Stimulated activated CD8-positive, alpha-beta memory T cell treated with anti-CD3 and anti-CD28 coated beads, Interleukin-4, amount 100 ng/mL, for 1 hour (primary cell): ENCODE measurements around the gene NR2F1-AS1.

ENCODE experiments used
- DNase-seq, 2 donors: peaks; one replicate each; pipeline ENCODE4 v3.0.0-alpha.2; 2020; ENCODE audit warnings: low read depth in 2 of 2, low spot score in 1 of 2

NR2F1-AS1 gene

DNA sequence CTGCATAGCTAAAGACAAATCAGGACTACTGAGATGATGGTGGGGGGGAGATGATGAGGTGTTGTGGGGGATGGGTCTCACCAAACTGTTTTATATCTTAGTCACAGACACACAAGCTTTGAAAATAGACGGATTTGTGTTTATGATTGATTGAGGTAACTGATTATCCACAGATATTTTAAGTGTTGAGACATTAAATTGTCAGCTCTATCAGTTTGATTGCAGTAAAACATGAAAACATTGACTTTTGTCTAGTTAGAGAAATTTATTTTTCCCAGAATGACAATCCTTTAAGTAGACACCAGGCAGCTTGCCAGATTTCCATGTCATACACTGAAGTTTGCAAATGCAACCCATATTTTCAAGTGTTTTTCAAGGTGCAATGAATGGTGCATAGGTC is 149.8 kb downstream of the NR2F1-AS1 start:
- no peak for DNase-seq

DNA sequence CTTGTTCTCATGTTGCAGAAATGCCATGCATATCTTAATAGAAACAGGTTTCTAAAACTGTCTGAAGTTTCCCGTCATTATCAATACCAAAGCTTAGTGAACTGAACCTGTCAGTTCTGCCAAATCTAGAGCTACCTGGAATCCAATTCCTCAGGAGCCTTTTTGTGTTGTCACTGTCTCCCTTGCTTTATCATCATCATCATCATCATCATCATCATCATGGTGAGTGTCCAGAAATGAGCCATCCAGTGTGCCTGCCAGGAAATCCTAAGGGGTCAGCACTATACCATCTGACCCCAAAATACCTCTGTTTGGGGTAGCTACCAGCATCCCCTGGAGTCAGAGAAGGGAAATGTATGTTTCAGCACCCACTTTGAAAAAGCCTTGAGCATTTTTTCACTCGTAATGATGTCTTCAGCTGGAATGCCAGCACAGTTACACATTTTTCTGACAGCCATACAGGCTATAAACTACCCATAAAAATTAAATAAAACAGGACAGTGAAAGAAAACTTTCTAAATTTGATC is 150.3 kb downstream of the NR2F1-AS1 start:
- DNase-seq, result no peak

DNA sequence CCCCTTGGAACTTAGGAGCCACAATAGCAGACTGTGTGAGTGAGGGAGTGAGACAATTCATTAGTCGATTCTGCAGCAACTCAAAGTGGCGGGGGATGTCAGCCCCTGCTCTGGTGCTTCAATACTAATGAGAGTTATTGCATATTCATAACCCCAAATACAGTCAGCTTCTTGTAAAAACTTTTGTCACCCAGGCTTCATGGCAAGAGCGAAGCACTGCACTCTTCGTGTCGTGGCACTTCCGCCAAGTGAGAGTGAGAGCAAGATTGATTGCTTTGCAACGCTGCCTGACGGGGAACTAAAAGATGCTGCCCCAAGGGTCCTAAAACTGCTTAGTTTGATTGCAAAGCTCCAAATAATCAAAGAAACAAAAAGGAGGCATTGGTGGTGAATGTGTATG is 150.9 kb downstream of the NR2F1-AS1 start:
- no peak for DNase-seq

DNA sequence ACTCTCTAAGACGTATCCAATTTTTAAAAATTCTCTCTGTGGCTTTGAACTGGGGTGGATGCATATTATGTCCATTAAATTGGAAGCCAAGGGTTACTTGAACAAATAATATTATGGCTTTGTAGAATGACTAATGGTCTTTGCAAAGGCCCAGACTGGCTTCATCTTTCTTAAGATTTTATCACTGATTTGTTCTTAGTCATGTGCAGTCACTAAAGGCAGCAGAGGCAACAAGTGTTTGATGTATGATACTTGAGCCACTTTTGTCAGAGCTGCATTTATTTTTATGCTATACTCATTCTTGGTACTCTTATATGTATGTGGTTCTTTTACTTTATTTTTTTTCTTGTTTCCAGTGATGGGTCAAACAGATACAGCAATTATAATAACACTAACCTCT is 152.2 kb downstream of the NR2F1-AS1 start:
- no peak for DNase-seq

DNA sequence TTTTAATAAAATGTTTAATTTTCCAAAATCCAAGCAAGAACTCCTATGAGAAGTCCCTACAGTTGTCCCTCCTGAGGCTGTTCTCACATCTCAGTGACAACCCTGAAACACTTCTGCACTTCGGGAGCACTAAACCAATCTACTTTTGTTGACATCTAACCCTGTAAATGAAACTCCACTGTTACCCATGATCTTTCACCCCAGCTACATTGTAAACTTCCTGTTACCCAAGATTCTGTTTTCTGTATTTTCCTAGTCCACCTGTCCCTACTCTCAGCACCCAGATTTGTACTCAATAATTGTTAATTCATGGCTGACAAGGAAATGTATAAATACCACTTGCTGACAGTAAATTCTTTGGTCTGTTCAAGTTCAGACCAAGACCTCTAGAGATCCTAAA is 153.7 kb downstream of the NR2F1-AS1 start:
- DNase-seq, result no peak

DNA sequence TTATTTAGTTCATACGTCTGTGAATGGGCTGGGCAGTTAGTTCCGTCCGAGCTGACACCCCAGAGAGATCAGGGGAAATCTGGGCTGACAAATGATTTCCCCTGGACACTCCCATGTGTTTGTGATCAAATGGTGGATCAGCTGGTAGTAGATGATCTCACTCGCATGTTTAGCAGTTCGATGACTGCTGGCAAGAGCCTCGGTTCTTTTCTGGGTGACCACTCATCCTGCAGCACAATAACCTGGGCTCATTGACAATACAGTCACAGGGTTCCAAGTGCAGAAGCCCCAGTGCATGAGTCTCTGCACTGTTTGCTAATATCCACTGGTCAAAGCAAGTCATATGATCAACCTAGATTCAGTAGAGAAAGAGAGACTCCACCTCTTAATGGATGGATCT is 155.9 kb downstream of the NR2F1-AS1 start:
- no peak for DNase-seq

DNA sequence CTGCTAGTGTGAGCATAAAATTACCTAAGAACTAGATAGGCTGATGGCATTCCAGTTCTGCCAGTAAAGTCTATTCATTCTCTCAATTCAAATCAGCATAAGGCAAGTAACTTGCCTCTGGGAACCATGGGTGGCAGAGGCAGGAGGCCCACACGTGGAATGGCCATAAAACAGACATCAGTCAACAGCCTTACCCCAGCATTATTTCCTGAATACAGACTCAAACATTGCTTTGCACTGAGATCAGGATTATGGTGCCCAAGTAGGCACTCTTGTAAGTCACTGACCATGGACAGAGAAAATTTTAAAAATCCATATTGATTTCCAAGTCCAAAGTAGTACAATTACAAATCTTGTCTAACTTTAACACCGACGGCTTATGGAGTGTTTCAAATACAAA is 157.7 kb downstream of the NR2F1-AS1 start:
- no peak for DNase-seq

DNA sequence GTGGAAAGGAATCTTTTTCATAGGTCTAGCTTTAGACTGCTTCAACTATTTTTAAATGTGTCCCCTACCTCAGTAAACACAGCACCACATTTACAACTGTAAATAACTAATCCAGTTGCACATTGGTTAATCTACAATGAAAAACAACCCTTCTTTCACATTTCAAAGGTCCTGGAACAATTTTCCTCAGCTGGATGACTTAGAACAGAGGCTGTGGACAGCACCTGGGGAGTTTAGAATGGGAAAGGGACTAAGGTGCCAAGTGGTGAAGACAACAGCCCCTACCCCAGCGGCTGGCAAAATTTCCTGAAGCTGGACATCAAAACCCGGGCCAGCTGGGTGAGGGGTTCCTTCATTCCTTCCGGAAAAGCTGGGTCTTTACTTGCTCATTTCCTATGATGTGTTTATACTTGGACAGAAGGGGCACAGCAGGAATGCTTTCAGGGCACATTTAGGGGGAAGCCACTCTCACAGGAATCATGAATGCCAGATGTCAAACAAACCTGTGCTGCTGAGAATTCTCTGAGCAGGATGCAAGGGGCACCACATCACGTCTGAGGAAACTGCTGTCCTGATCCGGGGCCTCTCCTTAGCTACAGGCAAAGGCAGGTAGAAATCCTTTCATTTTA is 158.3 kb downstream of the NR2F1-AS1 start:
- DNase-seq, result no peak

DNA sequence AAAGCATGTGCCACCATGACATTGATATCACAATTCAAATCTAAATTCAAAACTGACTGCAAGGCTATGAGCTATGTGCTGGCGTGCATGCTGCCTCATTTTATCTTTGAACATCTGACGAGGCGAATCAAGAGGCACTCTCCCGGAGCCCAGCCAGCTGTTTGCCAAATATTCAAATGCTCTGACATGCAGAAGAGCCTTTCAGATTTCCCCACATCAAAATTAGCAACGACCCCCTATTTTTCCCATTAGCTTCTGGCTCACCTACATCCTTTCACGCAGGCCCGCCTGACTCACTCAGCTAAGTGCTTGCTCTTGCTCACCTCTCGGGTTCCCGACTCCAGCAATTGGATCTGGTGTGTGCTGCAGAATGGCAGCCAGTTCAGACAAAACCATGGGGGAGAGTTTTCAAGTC is 159.0 kb downstream of the NR2F1-AS1 start:
- DNase-seq, result no peak

DNA sequence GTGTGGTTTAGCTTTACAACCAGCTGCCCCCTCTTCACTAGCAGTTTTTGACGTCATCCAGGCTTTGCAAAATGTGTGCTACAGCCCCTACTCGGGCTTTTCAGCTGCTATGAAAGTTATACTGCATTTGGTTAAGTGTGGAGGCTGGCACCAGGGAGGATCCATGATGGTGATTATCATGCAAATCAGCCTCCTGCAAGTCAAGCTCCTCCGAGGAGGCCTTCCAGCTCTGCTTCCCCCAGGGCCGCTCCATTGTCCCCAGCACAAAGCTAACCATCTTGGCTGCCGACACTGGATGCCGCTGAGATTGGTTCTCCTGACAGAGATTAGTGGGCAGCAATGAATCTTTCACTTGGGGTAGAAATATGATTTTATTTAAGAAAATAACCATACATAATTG is 159.6 kb downstream of the NR2F1-AS1 start:
- DNase-seq, result no peak

DNA sequence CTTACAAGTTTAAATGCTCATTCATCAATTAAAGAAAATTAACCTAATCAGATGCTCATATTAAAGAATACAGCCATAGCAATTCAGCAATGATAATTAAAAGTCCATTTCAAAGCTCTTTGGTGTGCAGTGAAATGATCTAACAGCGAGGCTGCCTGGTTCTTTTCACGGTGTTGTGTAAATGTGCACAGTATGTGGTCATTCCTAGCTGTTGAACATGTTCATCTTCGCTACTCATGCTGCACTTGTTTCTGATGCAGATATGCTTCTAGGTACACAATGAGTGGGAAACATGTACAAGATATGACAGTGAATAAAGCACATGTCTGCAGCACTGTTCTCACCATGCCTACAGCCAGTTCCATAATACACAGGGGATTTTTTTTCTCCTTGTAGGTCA is 163.5 kb downstream of the NR2F1-AS1 start:
- DNase-seq, result no peak

DNA sequence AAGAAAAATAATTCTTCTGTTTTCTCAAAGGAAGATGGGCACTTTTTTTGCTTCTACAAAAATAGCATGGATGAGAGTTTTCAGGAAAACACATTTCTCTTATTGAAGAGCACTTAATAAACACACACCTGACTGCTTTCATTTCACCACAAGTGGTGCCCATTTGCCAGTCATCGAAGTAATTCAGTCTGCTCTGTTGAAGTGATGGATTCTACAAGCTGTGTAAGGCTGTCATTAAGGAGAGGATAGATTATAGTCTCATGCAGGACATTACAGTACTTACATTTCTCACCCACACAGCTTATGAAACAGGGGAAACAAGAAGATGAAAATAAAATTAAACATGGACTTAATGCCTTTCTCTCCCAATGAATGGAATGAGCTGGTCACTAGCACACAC is 165.2 kb downstream of the NR2F1-AS1 start:
- DNase-seq, result no peak

DNA sequence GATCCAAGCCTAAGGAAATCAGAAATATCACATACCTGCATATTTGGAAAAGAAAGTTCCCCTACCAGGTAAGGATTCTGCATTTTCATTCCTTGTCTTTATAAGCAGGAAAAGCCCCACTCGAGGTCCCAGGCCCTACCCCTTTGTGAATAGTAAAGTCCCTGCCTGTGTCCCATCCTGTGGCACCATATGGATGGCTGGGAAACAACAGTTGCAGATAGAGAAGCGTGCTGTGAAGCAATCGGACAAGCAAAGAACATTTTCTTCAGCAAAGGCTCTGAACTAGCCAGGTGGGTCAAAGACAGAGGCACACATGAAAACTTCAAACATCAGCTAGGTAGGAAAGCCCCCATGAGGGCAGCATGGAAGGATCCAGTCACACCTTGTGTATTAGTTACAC is 169.3 kb downstream of the NR2F1-AS1 start:
- no peak for DNase-seq

DNA sequence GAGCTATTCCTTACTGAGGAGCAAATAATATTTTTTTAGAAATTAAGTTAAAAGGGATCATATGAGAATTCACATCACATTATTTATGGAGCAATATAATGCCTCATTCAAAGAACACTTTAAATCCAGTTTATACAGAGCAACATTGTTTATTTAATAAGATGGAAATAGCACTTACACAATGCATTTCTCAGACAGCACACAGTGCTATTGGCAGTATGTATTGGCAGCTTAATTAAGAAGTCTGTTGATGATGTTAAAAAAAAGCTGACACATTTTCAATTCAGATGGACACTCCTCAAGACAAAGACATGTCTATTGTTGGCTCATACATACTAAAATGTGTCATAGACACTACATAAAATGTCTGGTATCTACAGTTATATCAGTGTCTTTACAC is 171.3 kb downstream of the NR2F1-AS1 start:
- no peak for DNase-seq

DNA sequence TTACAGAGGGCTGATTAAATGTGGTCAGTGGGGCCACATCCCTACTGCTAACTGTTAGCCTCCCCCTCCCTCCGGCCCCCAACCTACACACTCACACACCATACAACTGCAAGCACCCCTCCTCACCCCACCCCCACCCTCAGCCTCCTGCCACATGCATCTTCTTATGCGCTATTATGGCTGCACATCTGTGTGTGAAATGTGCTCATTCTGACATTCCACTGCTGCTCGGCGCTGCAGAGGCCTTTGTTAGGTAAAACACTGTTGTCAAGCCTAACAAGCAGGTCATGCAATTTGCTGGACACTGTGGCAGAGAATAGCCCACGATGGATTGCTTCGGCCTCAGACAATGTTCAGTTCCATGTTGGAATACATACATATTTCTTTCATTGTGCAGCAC is 173.6 kb downstream of the NR2F1-AS1 start:
- no peak for DNase-seq

DNA sequence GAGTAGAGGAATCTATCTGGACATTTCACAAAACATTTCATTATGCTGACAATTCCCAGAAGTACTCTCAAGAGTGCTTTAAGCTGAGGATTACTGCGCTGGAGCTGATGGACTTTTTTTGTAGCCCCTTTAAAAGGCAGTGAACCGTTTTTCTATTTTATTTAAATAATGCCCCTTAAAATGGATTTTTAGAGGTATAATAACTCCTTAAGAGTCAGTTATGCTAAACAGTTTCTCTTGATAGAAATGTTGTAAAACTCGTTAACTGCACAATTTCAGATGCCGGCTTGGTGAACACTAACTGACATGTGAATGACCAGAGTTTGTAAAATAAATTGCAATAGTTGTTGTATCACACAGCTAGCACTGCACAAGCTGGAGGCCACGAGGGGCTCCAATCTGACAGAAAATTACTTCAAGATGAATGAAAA is 174.0 kb downstream of the NR2F1-AS1 start:
- DNase-seq, result no peak

DNA sequence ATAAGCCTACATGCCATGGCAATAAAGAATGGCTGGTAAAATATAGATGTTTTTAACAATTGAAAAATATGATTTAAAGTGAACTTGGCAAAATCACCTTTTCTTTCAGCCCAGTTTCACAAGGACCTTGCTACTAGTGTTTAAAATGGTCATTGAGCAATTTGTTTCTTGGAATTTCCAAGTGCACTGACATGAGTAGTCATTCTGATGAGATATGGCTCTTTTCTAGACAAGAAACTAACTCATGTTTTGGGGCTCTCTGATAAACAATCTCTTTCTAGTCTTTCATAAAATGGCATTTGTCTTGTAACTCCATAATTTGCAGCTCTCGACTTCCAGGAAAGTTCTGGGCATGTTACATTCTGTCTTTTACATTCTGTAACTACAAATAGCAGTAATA is 176.8 kb downstream of the NR2F1-AS1 start:
- DNase-seq, result no peak

DNA sequence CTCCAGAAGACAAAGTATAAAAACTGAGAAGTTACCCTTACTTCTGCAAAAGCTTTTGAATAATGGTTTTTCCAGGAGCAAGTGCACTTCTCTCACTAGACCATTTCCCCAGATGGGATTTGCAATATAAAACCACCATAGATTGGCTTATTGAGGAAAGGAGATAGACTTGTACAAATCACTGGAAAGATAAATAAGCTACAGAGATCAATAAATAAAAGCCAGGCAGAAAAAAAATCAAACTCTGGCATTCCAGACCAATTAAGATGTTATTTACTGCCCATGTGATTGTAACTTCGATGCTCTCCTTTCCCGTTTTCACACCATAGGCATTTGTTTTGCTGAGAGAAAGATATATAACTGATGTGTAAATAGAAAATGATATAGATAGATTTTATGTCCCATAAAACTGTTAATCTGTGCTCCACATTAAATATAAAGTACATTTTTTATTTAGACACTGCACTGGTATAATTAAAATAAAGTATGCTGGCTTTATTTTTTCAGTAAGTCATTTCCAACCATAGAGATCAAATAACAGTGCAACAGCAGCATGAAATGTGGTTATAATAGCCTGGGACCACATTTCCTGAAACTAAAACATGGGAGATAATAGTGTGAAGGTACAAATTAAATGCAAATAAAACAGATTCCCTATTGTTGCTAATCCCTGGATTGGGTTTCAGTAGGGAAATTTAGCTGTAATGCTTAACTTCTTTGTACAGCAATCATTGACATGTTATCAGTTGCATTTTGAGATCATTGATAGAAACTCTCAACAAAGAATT is 177.7 kb downstream of the NR2F1-AS1 start:
- DNase-seq, result no peak

DNA sequence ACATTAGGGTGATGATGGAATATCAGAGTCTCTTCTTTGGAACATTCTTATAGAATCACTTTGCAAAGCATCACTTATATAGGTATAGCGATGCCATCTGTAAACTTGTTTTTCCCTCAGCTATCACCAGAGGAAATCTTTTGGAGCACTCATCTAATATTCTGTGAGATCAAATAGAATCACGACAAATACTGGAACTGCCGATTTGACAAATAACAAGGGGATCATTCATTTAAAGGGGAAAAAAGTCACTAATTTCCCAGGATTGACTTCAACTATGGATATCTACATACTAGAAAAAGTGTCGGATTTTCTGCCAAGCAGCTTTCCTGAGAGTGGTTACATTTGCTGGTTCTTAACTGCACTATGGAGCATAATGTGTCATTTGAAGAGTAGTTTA is 178.6 kb downstream of the NR2F1-AS1 start:
- no peak for DNase-seq

DNA sequence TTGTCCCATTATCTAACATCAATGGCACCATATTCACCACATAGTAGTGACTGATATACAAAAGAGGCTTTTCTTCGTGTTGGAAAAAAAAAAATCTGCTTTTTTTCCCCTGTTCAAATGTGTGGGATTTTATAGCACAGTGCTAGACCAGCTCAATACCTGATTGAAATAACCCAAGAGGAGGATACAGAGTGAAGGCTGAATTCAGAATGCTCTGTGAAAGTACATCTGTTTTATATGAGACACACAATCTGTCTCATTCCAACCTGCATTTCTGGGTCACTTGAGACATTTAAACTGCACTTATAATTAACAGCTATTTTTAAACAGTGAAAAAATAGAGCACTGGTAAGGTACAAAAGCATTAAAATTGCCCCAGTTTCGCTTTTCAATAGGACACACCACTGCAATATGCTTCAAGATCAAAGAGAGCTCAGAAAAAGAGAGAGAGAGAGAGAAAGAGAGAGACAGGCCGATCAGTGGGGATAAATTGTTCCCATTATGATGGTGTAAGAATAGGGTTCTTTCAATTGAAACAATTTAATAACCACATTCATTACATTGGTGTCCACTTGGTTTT is 179.3 kb downstream of the NR2F1-AS1 start:
- DNase-seq, result no peak

DNA sequence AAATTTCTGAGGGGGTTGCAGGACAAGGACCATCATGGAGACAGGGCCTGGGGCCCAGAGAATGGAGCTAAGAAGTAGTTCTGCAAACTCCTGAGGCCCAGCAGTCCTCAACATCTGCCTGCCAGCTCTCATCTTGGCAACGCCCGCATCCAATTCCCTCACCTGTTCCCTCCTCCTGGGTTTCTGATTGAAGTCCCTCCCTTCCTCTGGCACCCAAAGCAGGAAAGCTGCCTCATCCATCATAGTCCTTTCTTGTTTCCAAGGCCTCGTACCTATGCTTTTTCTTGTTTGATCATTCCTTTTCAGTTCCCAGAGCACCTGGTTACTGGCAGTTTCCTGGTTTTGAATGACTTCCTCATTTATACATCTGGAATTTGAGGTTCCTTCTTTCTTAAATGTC is 181.3 kb downstream of the NR2F1-AS1 start:
- no peak for DNase-seq

DNA sequence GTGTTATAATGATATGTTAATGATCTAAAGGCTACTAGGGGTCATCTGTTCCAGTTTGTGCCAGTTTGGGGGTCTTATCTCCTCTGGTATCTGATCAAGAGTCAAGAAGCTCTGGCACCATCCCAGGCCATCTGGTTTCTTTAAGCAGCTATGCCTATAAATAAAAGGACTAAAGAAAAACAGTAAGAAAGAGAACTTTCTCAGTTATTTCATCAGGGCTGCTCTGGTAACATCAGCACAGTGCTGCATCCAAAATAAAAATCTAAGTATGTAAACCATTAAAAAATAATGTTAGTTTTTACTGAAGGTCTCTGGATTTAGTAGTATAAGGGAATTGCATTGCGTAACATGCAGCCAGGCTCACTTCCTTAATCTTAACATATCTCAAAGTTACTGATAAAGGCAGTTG is 185.0 kb downstream of the NR2F1-AS1 start:
- no peak for DNase-seq
